ENCODE measurements around the gene DENND11. TPM values are rescaled to one million over a fixed set of nuclear protein-coding genes. Genes with fewer than 3 reads are reported as not detected.

The DENND11 gene
- total and polyA plus RNA-seq, 9 of the 15 experiments (the other 6 are each of a cell fraction or from before 2014, with no cell fraction given), result 0.07 to 1.1 (median 0.36) TPM

- TF ChIP-seq, protein P1, sequence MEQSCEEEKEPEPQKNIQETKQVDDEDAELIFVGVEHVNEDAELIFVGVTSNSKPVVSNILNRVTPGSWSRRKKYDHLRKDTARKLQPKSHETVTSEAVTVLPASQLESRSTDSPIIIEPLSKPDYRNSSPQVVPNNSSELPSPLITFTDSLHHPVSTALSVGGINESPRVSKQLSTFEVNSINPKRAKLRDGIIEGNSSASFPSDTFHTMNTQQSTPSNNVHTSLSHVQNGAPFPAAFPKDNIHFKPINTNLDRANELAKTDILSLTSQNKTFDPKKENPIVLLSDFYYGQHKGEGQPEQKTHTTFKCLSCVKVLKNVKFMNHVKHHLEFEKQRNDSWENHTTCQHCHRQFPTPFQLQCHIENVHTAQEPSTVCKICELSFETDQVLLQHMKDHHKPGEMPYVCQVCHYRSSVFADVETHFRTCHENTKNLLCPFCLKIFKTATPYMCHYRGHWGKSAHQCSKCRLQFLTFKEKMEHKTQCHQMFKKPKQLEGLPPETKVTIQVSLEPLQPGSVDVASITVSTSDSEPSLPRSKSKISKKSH (CRISPR knock-in tag; IDR thresholded peaks at IDR 0.05), result no peak
- TF ChIP-seq, protein P2, sequence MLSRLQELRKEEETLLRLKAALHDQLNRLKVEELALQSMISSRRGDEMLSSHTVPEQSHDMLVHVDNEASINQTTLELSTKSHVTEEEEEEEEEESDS (CRISPR knock-in tag; IDR thresholded peaks at IDR 0.05), result no peak
- no peak for TF ChIP-seq ZNF184 (CRISPR knock-in tag; IDR thresholded peaks at IDR 0.05)
- peak; percentile 99 for TF ChIP-seq HNRNPLL (IDR thresholded peaks at IDR 0.05; ENCODE audit: low read depth, low read length, poor library complexity, severe bottlenecking)
- TF ChIP-seq SMAD3 (CRISPR knock-in tag; conservative IDR thresholded peaks at IDR 0.05), result peak; percentile 89
- TF ChIP-seq RBM14 (IDR thresholded peaks at IDR 0.05; ENCODE audit: borderline replicate concordance, insufficient read depth, low read depth, low read length), result no peak
- peak; percentile 97 for TF ChIP-seq NBN (IDR thresholded peaks at IDR 0.05; ENCODE audit: low read depth)
- TF ChIP-seq, protein P3, sequence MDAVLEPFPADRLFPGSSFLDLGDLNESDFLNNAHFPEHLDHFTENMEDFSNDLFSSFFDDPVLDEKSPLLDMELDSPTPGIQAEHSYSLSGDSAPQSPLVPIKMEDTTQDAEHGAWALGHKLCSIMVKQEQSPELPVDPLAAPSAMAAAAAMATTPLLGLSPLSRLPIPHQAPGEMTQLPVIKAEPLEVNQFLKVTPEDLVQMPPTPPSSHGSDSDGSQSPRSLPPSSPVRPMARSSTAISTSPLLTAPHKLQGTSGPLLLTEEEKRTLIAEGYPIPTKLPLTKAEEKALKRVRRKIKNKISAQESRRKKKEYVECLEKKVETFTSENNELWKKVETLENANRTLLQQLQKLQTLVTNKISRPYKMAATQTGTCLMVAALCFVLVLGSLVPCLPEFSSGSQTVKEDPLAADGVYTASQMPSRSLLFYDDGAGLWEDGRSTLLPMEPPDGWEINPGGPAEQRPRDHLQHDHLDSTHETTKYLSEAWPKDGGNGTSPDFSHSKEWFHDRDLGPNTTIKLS (IDR thresholded peaks at IDR 0.05; ENCODE audit: borderline replicate concordance, low read depth), result peak; percentile 95
- no peak for TF ChIP-seq MYNN (IDR thresholded peaks at IDR 0.05)
- no peak for TF ChIP-seq MYNN (CRISPR knock-in tag; IDR thresholded peaks at IDR 0.05)
- peak in 1 of 2 experiments; percentile 82; a peak in 1 of 4 replicates for TF ChIP-seq TEAD1 (CRISPR knock-in tag; IDR thresholded peaks at IDR 0.05)
- TF ChIP-seq CBFA2T3 (IDR thresholded peaks at IDR 0.05), result peak; percentile 22; the same call in 1 of the 2 replicates
- TF ChIP-seq FOXK1 (CRISPR knock-in tag; IDR thresholded peaks at IDR 0.05; ENCODE audit: borderline replicate concordance), result peak; percentile 91; the same call in 1 of the 2 replicates
- no peak for TF ChIP-seq PRPF4 (IDR thresholded peaks at IDR 0.05; ENCODE audit: insufficient read depth, low read depth, low read length, poor library complexity, severe bottlenecking)
- peak in 1 of 2 experiments; percentile 79; a peak in 1 of 4 replicates for TF ChIP-seq ZNF318 (IDR thresholded peaks at IDR 0.05; ENCODE audit: borderline replicate concordance in 1 of 2, low read depth in 1 of 2)
Measured at GRCh38 chr7:141737836-141738591, 36.0 kb upstream of the DENND11 start, which contains the start of gene SSBP1 (continued).
